IMR-90 (cell line): Measurements from ENCODE around the gene USP51. TPM values are rescaled to one million over a fixed set of nuclear protein-coding genes. Genes with fewer than 3 reads are reported as not detected.
"Not testable (repeated sequence)": the region's sequence is repeated elsewhere in the genome, so short reads cannot be mapped to it uniquely, and the experiment has no call there.

Experiments
- ATAC-seq: fragments of 200-7000 bp; cut with Tn5 transposase; 2 replicates; pipeline ENCODE4 v1.9.1; 2020; ENCODE audit warnings: low read depth, mild to moderate bottlenecking, moderate library complexity
- BruUV-seq: library from RNA; stranded (reverse); fragments of 400-500 nt; replicated peaks from 2 replicates; lab custom pipeline; 2021; lab: Mats Ljungman, UMichigan
- CTCF ChIA-PET: fragments of 300-600 bp; formaldehyde crosslinking; extraction: SDS; loops from one replicate; lab custom pipeline; 2021; ENCODE audit warnings: antibody characterized with exemption; lab: Yijun Ruan, JAX
- POLR2A ChIA-PET: fragments of 300-600 bp; sonication (Branson Sonifier 250); formaldehyde crosslinking; loops from one replicate; lab custom pipeline; 2022; ENCODE audit warnings: antibody characterized with exemption; ENCODE audit not compliant: unreplicated experiment; lab: Charles Lee
- DNase-seq: peaks from one replicate; pipeline ENCODE4 v3.0.0; 2013
- H2AFZ ChIP-seq: replicated peaks from 2 replicates; pipeline ENCODE3; 2013; ENCODE audit warnings: low read length, mild to moderate bottlenecking; ENCODE audit not compliant: poor library complexity
- H2AK5ac ChIP-seq: 2 replicates; pipeline ENCODE4 v1.6.1; 2013; ENCODE audit warnings: low read depth, low read length, inconsistent platforms
- H2AK9ac ChIP-seq: replicated peaks from 2 replicates; pipeline ENCODE3; 2013; ENCODE audit warnings: mild to moderate bottlenecking, low read depth, low read length, moderate library complexity; ENCODE audit not compliant: poor library complexity
- H2BK120ac ChIP-seq: 2 replicates; pipeline ENCODE4 v1.6.1; 2013; ENCODE audit warnings: low read depth, low read length, inconsistent platforms
- H2BK15ac ChIP-seq: 3 replicates; pipeline ENCODE4 v1.6.1; 2013; ENCODE audit warnings: low read depth, low read length, inconsistent platforms
- H2BK20ac ChIP-seq: 2 replicates; pipeline ENCODE4 v1.6.1; 2013; ENCODE audit warnings: low read depth, mild to moderate bottlenecking, inconsistent platforms, low read length, moderate library complexity
- H2BK5ac ChIP-seq: 2 replicates; pipeline ENCODE4 v1.6.1; 2013; ENCODE audit warnings: mild to moderate bottlenecking, low read depth, low read length, inconsistent platforms; ENCODE audit not compliant: poor library complexity, severe bottlenecking
- H3K14ac ChIP-seq: replicated peaks from 2 replicates; pipeline ENCODE4 v1.6.1; 2013; ENCODE audit warnings: low read depth, low read length, inconsistent platforms
- H3K18ac ChIP-seq: 2 replicates; pipeline ENCODE4 v1.6.1; 2013; ENCODE audit warnings: low read depth, low read length, control low read depth
- H3K23ac ChIP-seq: 2 replicates; pipeline ENCODE4 v1.6.1; 2013; ENCODE audit warnings: low read depth, low read length, inconsistent platforms
- H3K27ac ChIP-seq: 2 replicates; pipeline ENCODE4 v1.5.1; 2013; ENCODE audit warnings: mild to moderate bottlenecking, control low read depth, low read length; ENCODE audit not compliant: insufficient read depth
- H3K27me3 ChIP-seq: 2 replicates; pipeline ENCODE4 v1.6.1; 2013; ENCODE audit warnings: low read length; ENCODE audit not compliant: control insufficient read depth, insufficient read depth
- H3K36me3 ChIP-seq: 2 replicates; pipeline ENCODE4 v1.6.1; 2013; ENCODE audit warnings: low read length, mixed read lengths; ENCODE audit not compliant: control insufficient read depth, insufficient read depth
- H3K4ac ChIP-seq: 2 replicates; pipeline ENCODE4 v1.6.1; 2013; ENCODE audit warnings: low read depth, low read length, inconsistent platforms
- H3K4me1 ChIP-seq: 2 replicates; pipeline ENCODE4 v1.6.1; 2013; ENCODE audit warnings: low read length, mixed read lengths; ENCODE audit not compliant: control insufficient read depth, insufficient read depth
- H3K4me2 ChIP-seq: 2 replicates; pipeline ENCODE4 v1.6.1; 2013; ENCODE audit warnings: low read depth, mild to moderate bottlenecking, control low read depth, low read length, moderate library complexity
- H3K4me3 ChIP-seq: 2 replicates; pipeline ENCODE4 v1.5.1; 2013; ENCODE audit warnings: low read depth, mild to moderate bottlenecking, control low read depth, low read length, moderate library complexity; ENCODE audit not compliant: insufficient read depth
- H3K56ac ChIP-seq: 2 replicates; pipeline ENCODE4 v1.6.1; 2013; ENCODE audit warnings: low read length, inconsistent platforms; ENCODE audit not compliant: insufficient read depth; ENCODE audit errors: extremely low read depth
- H3K79me1 ChIP-seq, 2 experiments: 2 replicates each; pipeline ENCODE4 v1.6.1; 2013; ENCODE audit warnings: low read length in 2 of 2, inconsistent platforms in 1 of 2, low read depth in 1 of 2
- H3K9ac ChIP-seq: 2 replicates; pipeline ENCODE4 v1.6.1; 2013; ENCODE audit warnings: low read depth, low read length, control low read depth
- H3K9me1 ChIP-seq: 2 replicates; pipeline ENCODE4 v1.6.1; 2013; ENCODE audit warnings: low read length, inconsistent platforms; ENCODE audit not compliant: insufficient read depth
- H3K9me3 ChIP-seq: 2 replicates; pipeline ENCODE4 v1.6.1; 2013; ENCODE audit warnings: low read length; ENCODE audit not compliant: control insufficient read depth, insufficient read depth
- H4K20me1 ChIP-seq: 2 replicates; pipeline ENCODE4 v1.6.1; 2013; ENCODE audit warnings: low read length, inconsistent platforms; ENCODE audit not compliant: insufficient read depth
- H4K5ac ChIP-seq: 2 replicates; pipeline ENCODE4 v1.6.1; 2013; ENCODE audit warnings: mild to moderate bottlenecking, low read depth, low read length, control low read depth
- H4K8ac ChIP-seq, 2 experiments: 2 replicates each; pipeline ENCODE4 v1.6.1; 2013; ENCODE audit warnings: low read depth in 2 of 2, low read length in 2 of 2, control low read depth in 1 of 2, inconsistent platforms in 1 of 2
- H4K91ac ChIP-seq: 2 replicates; pipeline ENCODE4 v1.6.1; 2013; ENCODE audit warnings: low read depth, low read length, inconsistent platforms; ENCODE audit not compliant: insufficient read depth
- WGBS, 2 experiments: methylation state at CpG; one replicate each; pipeline versions ENCODE4 v1.1.5 to v1.1.7; 2013; ENCODE audit warnings: missing lambda C conversion rate in 2 of 2; ENCODE audit not compliant: insufficient read length in 1 of 2; ENCODE audit errors: extremely low coverage in 2 of 2; 5-methylcytosine and 5-hydroxymethylcytosine counted together
- dilution Hi-C: fragments of 300-500 bp; cut with HindIII; formaldehyde crosslinking; loops from one replicate; pipeline ENCODE4 v1.14.3; 2018; ENCODE audit warnings: low sequenced_read_pairs; ENCODE audit not compliant: unreplicated experiment
- in situ Hi-C: fragments of 300-500 bp; cut with MboI; formaldehyde crosslinking; loops from 3 replicates; pipeline ENCODE4 v1.14.3; 2019; ENCODE audit warnings: low sequenced_read_pairs, inconsistent platforms, mixed read lengths
- intact Hi-C: fragments of 100-400 bp; cut with micrococcal nuclease; formaldehyde crosslinking; loops from 2 replicates; pipeline ENCODE4 v1.10.0; 2022
- polyA plus RNA-seq, 3 experiments: library from polyadenylated mRNA; depleted of rRNA; stranded (reverse); fragments of >200 nt; gene quantifications; 2 replicates each; pipeline ENCODE4 v1.2.3, GENCODE V29; 2012; ENCODE audit warnings: low replicate concordance in 1 of 3
- total RNA-seq: library from RNA; depleted of rRNA; stranded (reverse); fragments of >200 nt; gene quantifications from 2 replicates; pipeline ENCODE4 v1.2.3, GENCODE V29; 2012

The USP51 gene
- total and polyA plus RNA-seq, 2 of the 4 experiments (the other 2 are of a cell fraction): 0.26 to 2.0 TPM

- ATAC-seq, H4K91ac ChIP-seq, H2BK5ac ChIP-seq, H3K9me3 ChIP-seq, H3K9ac ChIP-seq, CTCF ChIA-PET, H3K4me2 ChIP-seq, BruUV-seq, in situ Hi-C loops, H2AK9ac ChIP-seq, H2BK15ac ChIP-seq, H3K56ac ChIP-seq, dilution Hi-C loops, H3K4me1 ChIP-seq, H3K36me3 ChIP-seq, H3K4ac ChIP-seq, H2BK120ac ChIP-seq, H2AK5ac ChIP-seq, POLR2A ChIA-PET, DNase-seq, H2BK20ac ChIP-seq, H4K20me1 ChIP-seq, H3K18ac ChIP-seq, H3K14ac ChIP-seq, H3K27me3 ChIP-seq, H4K8ac ChIP-seq, H3K23ac ChIP-seq, H3K4me3 ChIP-seq, intact Hi-C loops, H2AFZ ChIP-seq, H3K9me1 ChIP-seq, H4K5ac ChIP-seq, H3K27ac ChIP-seq, H3K79me1 ChIP-seq: not testable (repeated sequence)
- no CpG with 5 or more reads among the region's 5 CpGs for WGBS, 2 experiments
These were observed 18.1 kb upstream of the USP51 start for GRCh38 chrX:55507699-55508098.

- H3K23ac ChIP-seq, in situ Hi-C loops, H2AFZ ChIP-seq, H3K9ac ChIP-seq, CTCF ChIA-PET, H4K20me1 ChIP-seq, H3K79me1 ChIP-seq, H3K14ac ChIP-seq, H2BK15ac ChIP-seq, H2BK20ac ChIP-seq, H4K8ac ChIP-seq, H3K4me1 ChIP-seq, H4K91ac ChIP-seq, H2BK120ac ChIP-seq, H4K5ac ChIP-seq, POLR2A ChIA-PET, H2BK5ac ChIP-seq, H3K4ac ChIP-seq, H3K4me3 ChIP-seq, H2AK9ac ChIP-seq, H3K9me3 ChIP-seq, BruUV-seq, H3K4me2 ChIP-seq, H3K18ac ChIP-seq, H3K56ac ChIP-seq, dilution Hi-C loops, intact Hi-C loops, H3K36me3 ChIP-seq, H3K27me3 ChIP-seq, H2AK5ac ChIP-seq, H3K9me1 ChIP-seq, H3K27ac ChIP-seq, ATAC-seq, DNase-seq: not testable (repeated sequence)
- no CpG with 5 or more reads among the region's 5 CpGs for whole genome bisulfite sequencing, 2 experiments
These were observed 17.4 kb upstream of the USP51 start for GRCh38 chrX:55507010-55507409.
